Gastroesophageal sphincter (tissue), 4 donors: ENCODE results near the gene BOLA3. TPM values are rescaled to one million over a fixed set of nuclear protein-coding genes. Genes with fewer than 3 reads are reported as not detected.

Experiments
- ATAC-seq: fragments of 150-250 bp; one replicate; pipeline ENCODE4 v1.9.1; 2016; ENCODE audit warnings: mild to moderate bottlenecking, moderate library complexity
- H3K27ac ChIP-seq, 4 donors: fragments of 200-600 bp; sonication (generic) in 3 of 4; 1 replicate in 3 of 4; 2 replicates in 1 of 4; pipeline ENCODE4 v1.5.1; 2016 to 2019
- H3K27me3 ChIP-seq: fragments of 200-600 bp; sonication (generic); one replicate; pipeline ENCODE4 v1.5.1; 2019
- H3K36me3 ChIP-seq, 2 donors: fragments of 200-600 bp; sonication (generic); one replicate each; pipeline ENCODE4 v1.5.1; 2019; ENCODE audit warnings: control low read depth in 1 of 2
- H3K4me1 ChIP-seq, 3 donors: fragments of 200-600 bp; sonication (generic); 1 replicate in 2 of 3; 2 replicates in 1 of 3; pipeline ENCODE4 v1.5.1; 2016 to 2019; ENCODE audit warnings: control low read depth in 2 of 3
- H3K4me3 ChIP-seq, 2 donors: fragments of 200-600 bp; sonication (generic); one replicate each; pipeline ENCODE4 v1.5.1; 2019; ENCODE audit warnings: mild to moderate bottlenecking in 1 of 2, moderate library complexity in 1 of 2
- H3K9me3 ChIP-seq, 3 donors: fragments of 200-600 bp; sonication (generic); one replicate each; pipeline ENCODE4 v1.5.1; 2017 to 2019; ENCODE audit warnings: control low read depth in 2 of 3
- CTCF ChIP-seq, 4 experiments: fragments of 200-600 bp in 2 of 4; fragments of 450-650 bp in 2 of 4; sonication (generic) in 1 of 4; IDR thresholded peaks; one replicate each; pipeline ENCODE4 v1.5.1; 2017 to 2019; ENCODE audit warnings: antibody characterized with exemption in 4 of 4, mild to moderate bottlenecking in 2 of 4, moderate library complexity in 2 of 4
- EP300 ChIP-seq: sonication (generic); formaldehyde crosslinking; IDR thresholded peaks from one replicate; pipeline ENCODE4 v1.6.1; 2017; ENCODE audit warnings: antibody characterized with exemption, mild to moderate bottlenecking
- POLR2A ChIP-seq, 2 donors: fragments of 450-650 bp; IDR thresholded peaks; one replicate each; pipeline ENCODE4 v1.6.1; 2017; ENCODE audit warnings: antibody characterized with exemption in 2 of 2, mild to moderate bottlenecking in 2 of 2, moderate library complexity in 1 of 2
- POLR2AphosphoS5 ChIP-seq: sonication (generic); formaldehyde crosslinking; IDR thresholded peaks from one replicate; pipeline ENCODE4 v1.6.1; 2017; ENCODE audit warnings: antibody characterized with exemption
- WGBS, 2 donors: methylation state at CpG; one replicate each; pipeline ENCODE4 v1.1.5; 2018; ENCODE audit warnings: low coverage in 1 of 2; 5-methylcytosine and 5-hydroxymethylcytosine counted together
- total RNA-seq, 4 donors: library from RNA; depleted of rRNA; stranded (reverse); fragments of >200 nt; gene quantifications; one replicate each; pipeline ENCODE4 v1.1.0, GENCODE V29; 2016

The BOLA3 gene
- 10 to 100 TPM; 15.5 to 43.1 (median 30.5) TPM for total RNA-seq

- peak in 3 of 4 experiments; percentile 48 to 92 (median 52) for TF ChIP-seq CTCF (IDR thresholded peaks at IDR 0.05)
- TF ChIP-seq EP300 = no peak
- peak; percentile 36 for TF ChIP-seq POLR2AphosphoS5
- TF ChIP-seq POLR2A (IDR thresholded peaks at IDR 0.05) = peak; percentile 33 to 50
- peak within 1 kb of the TSS; percentile 30 to 83 (median 77) for H3K27ac ChIP-seq
- H3K4me1 ChIP-seq = peaks cover 0 to 37% (median 16%) of the 10 kb centered on the region in 3 donors
- H3K27me3 ChIP-seq = no peaks in the 10 kb centered on the region
- WGBS, 2 donors = 0% methylated on average over 8 to 10 of the region's 67 CpGs
- H3K36me3 ChIP-seq = peaks cover 0 to 41% of the 10 kb centered on the region in 2 donors
- no peaks in the 10 kb centered on the region for H3K9me3 ChIP-seq
- peak; percentile 98 for ATAC-seq
- H3K4me3 ChIP-seq = peak within 1 kb of the TSS; percentile 52 to 89
Observed at GRCh38 chr2:74147727-74148456, at the start of gene BOLA3. TSS of gene BOLA3 (minus strand) at chr2:74147912. CDS start at chr2:74147874, 38 bp downstream.

GRCh38 chr2:74197049-74197448, 49.3 kb upstream of the BOLA3 start:
- Histone ChIP-seq H3K4me3 (no peak overlapping the region), H3K27me3 (peaks cover 4% of the 10 kb centered on the region), H3K27ac (no peak overlapping the region), H3K9me3 (no peaks in the 10 kb centered on the region), H3K4me1 (peaks cover 0 to 35% (median 7%) of the 10 kb centered on the region in 3 donors), H3K36me3 (no peaks in the 10 kb centered on the region)
- WGBS, 2 donors = 70 to 72% methylated on average over 4 of the region's 4 CpGs
- no peak for ATAC-seq
- TF ChIP-seq CTCF (IDR thresholded peaks at IDR 0.05) = no peak
- TF ChIP-seq POLR2A (IDR thresholded peaks at IDR 0.05) = no peak
- no peak for TF ChIP-seq EP300
- TF ChIP-seq POLR2AphosphoS5 = no peak

GRCh38 chr2:74194799-74195198, 47.1 kb upstream of the BOLA3 start:
- Histone ChIP-seq H3K4me3 (no peak overlapping the region), H3K27ac (no peak overlapping the region), H3K36me3 (no peaks in the 10 kb centered on the region), H3K4me1 (peaks cover 0 to 19% (median 4%) of the 10 kb centered on the region in 3 donors), H3K9me3 (no peaks in the 10 kb centered on the region), H3K27me3 (peaks cover 4% of the 10 kb centered on the region)
- WGBS, 2 donors = 100% methylated on average over 1 of the region's 1 CpG
- TF ChIP-seq POLR2A (IDR thresholded peaks at IDR 0.05) (no peak), POLR2AphosphoS5 (no peak), CTCF (IDR thresholded peaks at IDR 0.05) (no peak), EP300 (no peak)
- no peak for ATAC-seq

GRCh38 chr2:74191596-74192380, 44.1 kb upstream of the BOLA3 start:
- no peak for ATAC-seq
- Histone ChIP-seq H3K27ac (no peak overlapping the region), H3K27me3 (peaks cover 4% of the 10 kb centered on the region), H3K4me1 (no peaks in the 10 kb centered on the region), H3K9me3 (no peaks in the 10 kb centered on the region), H3K4me3 (no peak overlapping the region), H3K36me3 (no peaks in the 10 kb centered on the region)
- 67 to 74% methylated on average over 3 to 6 of the region's 6 CpGs for WGBS, 2 donors
- TF ChIP-seq POLR2AphosphoS5 (no peak), POLR2A (IDR thresholded peaks at IDR 0.05) (no peak), EP300 (no peak), CTCF (IDR thresholded peaks at IDR 0.05) (no peak)
